ENCODE results near the gene RPL36. TPM values are rescaled to one million over a fixed set of nuclear protein-coding genes. Genes with fewer than 3 reads are reported as not detected.

Gene RPL36
- total and polyA plus RNA-seq, 2 experiments from 2014 or later, result 895 to 3,204 TPM

GRCh38 chr19:5697022-5697889 lies 7.2 kb downstream of the RPL36 start:
- Histone ChIP-seq H4K20me1 (replicated peaks; ENCODE audit: insufficient read depth) (peaks cover 12% of the 10 kb centered on the region; the same call in 1 of the 2 replicates), H3K4me3 (no peak overlapping the region), H3K36me3 (ENCODE audit: insufficient read depth) (no peaks in the 10 kb centered on the region), H2AFZ (no peak overlapping the region), H3K9me2 (ENCODE audit: insufficient read depth) (no peaks in the 10 kb centered on the region), H3K4me1 (ENCODE audit: insufficient read depth) (no peaks in the 10 kb centered on the region), H3K79me2 (replicated peaks; ENCODE audit: insufficient read depth) (peaks cover 5% of the 10 kb centered on the region), H3K27me3 (ENCODE audit: insufficient read depth) (no peaks in the 10 kb centered on the region), H3K4me2 (no peak overlapping the region), H3K27ac (ENCODE audit: low read depth) (peak overlapping the region; percentile 45; the same call in 1 of the 2 replicates), H3F3A (replicated peaks; ENCODE audit: low read depth) (peaks cover 11% of the 10 kb centered on the region)
- H3K4me3 Mint-ChIP-seq, result no peak overlapping the region
- peaks cover 3% of the 10 kb centered on the region; the same call in 2 of the 3 replicates for H3K9me3 Mint-ChIP-seq
- peaks cover 80% of the 10 kb centered on the region for H3K36me3 Mint-ChIP-seq (ENCODE audit: low read depth)
- TF ChIP-seq, protein P1, sequence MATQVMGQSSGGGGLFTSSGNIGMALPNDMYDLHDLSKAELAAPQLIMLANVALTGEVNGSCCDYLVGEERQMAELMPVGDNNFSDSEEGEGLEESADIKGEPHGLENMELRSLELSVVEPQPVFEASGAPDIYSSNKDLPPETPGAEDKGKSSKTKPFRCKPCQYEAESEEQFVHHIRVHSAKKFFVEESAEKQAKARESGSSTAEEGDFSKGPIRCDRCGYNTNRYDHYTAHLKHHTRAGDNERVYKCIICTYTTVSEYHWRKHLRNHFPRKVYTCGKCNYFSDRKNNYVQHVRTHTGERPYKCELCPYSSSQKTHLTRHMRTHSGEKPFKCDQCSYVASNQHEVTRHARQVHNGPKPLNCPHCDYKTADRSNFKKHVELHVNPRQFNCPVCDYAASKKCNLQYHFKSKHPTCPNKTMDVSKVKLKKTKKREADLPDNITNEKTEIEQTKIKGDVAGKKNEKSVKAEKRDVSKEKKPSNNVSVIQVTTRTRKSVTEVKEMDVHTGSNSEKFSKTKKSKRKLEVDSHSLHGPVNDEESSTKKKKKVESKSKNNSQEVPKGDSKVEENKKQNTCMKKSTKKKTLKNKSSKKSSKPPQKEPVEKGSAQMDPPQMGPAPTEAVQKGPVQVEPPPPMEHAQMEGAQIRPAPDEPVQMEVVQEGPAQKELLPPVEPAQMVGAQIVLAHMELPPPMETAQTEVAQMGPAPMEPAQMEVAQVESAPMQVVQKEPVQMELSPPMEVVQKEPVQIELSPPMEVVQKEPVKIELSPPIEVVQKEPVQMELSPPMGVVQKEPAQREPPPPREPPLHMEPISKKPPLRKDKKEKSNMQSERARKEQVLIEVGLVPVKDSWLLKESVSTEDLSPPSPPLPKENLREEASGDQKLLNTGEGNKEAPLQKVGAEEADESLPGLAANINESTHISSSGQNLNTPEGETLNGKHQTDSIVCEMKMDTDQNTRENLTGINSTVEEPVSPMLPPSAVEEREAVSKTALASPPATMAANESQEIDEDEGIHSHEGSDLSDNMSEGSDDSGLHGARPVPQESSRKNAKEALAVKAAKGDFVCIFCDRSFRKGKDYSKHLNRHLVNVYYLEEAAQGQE (IDR thresholded peaks at IDR 0.05; ENCODE audit: unreplicated experiment), result no peak
- peak; percentile 13; the same call in 1 of the 2 replicates for TF ChIP-seq POLR2AphosphoS5 (IDR thresholded peaks at IDR 0.05; ENCODE audit: low read depth)
- peak; percentile 6 for DNase-seq (ENCODE audit: low spot score)
- 0 out of 3 replicates have a peak, but pooled peaks cover 4% of the 10 kb centered on the region for H3K4me1 Mint-ChIP-seq
- no peak for ATAC-seq
- peaks cover 46% of the 10 kb centered on the region for H3K27me3 Mint-ChIP-seq (ENCODE audit: insufficient read depth, low read depth, poor library complexity)
- no peak overlapping the region for H3K27ac Mint-ChIP-seq

DNA sequence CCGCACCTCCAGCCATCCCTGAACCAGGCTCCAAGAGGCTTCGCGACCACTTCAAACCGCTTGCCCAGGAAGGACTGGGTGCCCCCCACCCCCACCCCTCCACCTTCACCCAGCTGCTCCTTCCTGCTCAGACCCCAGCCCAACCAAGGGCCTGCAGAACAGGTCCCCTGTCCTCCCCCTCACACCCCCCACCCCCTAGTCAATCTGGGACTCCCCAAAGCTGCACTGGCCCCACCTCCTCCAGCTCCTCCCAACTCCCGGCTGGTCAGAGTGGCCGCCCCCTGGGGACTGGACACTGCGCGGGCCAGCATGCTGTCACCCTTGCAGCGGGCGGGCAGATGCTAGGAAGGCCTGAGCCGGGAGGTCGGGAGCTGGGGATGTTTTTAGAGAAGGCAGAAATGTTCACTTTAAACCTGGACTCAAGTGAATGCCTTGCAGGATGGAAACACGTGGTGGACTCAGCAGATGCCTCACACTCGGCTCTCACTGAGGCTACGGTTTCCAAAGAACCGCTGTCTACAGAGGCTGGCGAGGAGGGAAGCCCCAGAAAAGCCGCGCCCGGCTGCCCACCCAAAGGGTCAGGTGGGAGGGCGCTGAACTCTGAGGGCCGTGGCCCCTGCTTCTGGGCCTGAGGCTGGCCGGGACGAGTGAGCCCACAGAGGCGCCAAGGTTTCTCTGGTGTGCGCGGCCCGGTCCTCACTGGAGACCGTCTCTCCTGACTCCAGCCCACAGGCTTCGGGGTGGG lies 8.0 kb downstream of the RPL36 start:
- Histone ChIP-seq H3K27ac (ENCODE audit: low read depth) (no peak overlapping the region), H3K4me2 (no peak overlapping the region), H4K20me1 (replicated peaks; ENCODE audit: insufficient read depth) (peaks cover 7% of the 10 kb centered on the region; the same call in 1 of the 2 replicates), H3K79me2 (replicated peaks; ENCODE audit: insufficient read depth) (no peaks in the 10 kb centered on the region), H3K4me3 (no peak overlapping the region), H3F3A (replicated peaks; ENCODE audit: low read depth) (peaks cover 3% of the 10 kb centered on the region), H3K9me2 (ENCODE audit: insufficient read depth) (no peaks in the 10 kb centered on the region), H3K27me3 (ENCODE audit: insufficient read depth) (no peaks in the 10 kb centered on the region), H3K36me3 (ENCODE audit: insufficient read depth) (no peaks in the 10 kb centered on the region), H2AFZ (no peak overlapping the region), H3K4me1 (ENCODE audit: insufficient read depth) (no peaks in the 10 kb centered on the region)
- H3K36me3 Mint-ChIP-seq (ENCODE audit: low read depth), result peaks cover 78% of the 10 kb centered on the region
- ATAC-seq, result no peak
- H3K27me3 Mint-ChIP-seq (ENCODE audit: insufficient read depth, low read depth, poor library complexity), result peaks cover 38% of the 10 kb centered on the region
- H3K27ac Mint-ChIP-seq, result no peak overlapping the region
- H3K4me3 Mint-ChIP-seq, result no peak overlapping the region
- TF ChIP-seq, protein P2, sequence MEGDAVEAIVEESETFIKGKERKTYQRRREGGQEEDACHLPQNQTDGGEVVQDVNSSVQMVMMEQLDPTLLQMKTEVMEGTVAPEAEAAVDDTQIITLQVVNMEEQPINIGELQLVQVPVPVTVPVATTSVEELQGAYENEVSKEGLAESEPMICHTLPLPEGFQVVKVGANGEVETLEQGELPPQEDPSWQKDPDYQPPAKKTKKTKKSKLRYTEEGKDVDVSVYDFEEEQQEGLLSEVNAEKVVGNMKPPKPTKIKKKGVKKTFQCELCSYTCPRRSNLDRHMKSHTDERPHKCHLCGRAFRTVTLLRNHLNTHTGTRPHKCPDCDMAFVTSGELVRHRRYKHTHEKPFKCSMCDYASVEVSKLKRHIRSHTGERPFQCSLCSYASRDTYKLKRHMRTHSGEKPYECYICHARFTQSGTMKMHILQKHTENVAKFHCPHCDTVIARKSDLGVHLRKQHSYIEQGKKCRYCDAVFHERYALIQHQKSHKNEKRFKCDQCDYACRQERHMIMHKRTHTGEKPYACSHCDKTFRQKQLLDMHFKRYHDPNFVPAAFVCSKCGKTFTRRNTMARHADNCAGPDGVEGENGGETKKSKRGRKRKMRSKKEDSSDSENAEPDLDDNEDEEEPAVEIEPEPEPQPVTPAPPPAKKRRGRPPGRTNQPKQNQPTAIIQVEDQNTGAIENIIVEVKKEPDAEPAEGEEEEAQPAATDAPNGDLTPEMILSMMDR (conservative IDR thresholded peaks at IDR 0.05; ENCODE audit: low read depth in 2 of 2), result no peak
- TF ChIP-seq EZH2 (IDR thresholded peaks at IDR 0.05; ENCODE audit: low read depth, unreplicated experiment) (no peak), ZNF331 (CRISPR knock-in tag; IDR thresholded peaks at IDR 0.05; ENCODE audit: low read depth) (no peak), POLR2AphosphoS5 (IDR thresholded peaks at IDR 0.05; ENCODE audit: low read depth) (no peak)
- TF ChIP-seq, protein P3, sequence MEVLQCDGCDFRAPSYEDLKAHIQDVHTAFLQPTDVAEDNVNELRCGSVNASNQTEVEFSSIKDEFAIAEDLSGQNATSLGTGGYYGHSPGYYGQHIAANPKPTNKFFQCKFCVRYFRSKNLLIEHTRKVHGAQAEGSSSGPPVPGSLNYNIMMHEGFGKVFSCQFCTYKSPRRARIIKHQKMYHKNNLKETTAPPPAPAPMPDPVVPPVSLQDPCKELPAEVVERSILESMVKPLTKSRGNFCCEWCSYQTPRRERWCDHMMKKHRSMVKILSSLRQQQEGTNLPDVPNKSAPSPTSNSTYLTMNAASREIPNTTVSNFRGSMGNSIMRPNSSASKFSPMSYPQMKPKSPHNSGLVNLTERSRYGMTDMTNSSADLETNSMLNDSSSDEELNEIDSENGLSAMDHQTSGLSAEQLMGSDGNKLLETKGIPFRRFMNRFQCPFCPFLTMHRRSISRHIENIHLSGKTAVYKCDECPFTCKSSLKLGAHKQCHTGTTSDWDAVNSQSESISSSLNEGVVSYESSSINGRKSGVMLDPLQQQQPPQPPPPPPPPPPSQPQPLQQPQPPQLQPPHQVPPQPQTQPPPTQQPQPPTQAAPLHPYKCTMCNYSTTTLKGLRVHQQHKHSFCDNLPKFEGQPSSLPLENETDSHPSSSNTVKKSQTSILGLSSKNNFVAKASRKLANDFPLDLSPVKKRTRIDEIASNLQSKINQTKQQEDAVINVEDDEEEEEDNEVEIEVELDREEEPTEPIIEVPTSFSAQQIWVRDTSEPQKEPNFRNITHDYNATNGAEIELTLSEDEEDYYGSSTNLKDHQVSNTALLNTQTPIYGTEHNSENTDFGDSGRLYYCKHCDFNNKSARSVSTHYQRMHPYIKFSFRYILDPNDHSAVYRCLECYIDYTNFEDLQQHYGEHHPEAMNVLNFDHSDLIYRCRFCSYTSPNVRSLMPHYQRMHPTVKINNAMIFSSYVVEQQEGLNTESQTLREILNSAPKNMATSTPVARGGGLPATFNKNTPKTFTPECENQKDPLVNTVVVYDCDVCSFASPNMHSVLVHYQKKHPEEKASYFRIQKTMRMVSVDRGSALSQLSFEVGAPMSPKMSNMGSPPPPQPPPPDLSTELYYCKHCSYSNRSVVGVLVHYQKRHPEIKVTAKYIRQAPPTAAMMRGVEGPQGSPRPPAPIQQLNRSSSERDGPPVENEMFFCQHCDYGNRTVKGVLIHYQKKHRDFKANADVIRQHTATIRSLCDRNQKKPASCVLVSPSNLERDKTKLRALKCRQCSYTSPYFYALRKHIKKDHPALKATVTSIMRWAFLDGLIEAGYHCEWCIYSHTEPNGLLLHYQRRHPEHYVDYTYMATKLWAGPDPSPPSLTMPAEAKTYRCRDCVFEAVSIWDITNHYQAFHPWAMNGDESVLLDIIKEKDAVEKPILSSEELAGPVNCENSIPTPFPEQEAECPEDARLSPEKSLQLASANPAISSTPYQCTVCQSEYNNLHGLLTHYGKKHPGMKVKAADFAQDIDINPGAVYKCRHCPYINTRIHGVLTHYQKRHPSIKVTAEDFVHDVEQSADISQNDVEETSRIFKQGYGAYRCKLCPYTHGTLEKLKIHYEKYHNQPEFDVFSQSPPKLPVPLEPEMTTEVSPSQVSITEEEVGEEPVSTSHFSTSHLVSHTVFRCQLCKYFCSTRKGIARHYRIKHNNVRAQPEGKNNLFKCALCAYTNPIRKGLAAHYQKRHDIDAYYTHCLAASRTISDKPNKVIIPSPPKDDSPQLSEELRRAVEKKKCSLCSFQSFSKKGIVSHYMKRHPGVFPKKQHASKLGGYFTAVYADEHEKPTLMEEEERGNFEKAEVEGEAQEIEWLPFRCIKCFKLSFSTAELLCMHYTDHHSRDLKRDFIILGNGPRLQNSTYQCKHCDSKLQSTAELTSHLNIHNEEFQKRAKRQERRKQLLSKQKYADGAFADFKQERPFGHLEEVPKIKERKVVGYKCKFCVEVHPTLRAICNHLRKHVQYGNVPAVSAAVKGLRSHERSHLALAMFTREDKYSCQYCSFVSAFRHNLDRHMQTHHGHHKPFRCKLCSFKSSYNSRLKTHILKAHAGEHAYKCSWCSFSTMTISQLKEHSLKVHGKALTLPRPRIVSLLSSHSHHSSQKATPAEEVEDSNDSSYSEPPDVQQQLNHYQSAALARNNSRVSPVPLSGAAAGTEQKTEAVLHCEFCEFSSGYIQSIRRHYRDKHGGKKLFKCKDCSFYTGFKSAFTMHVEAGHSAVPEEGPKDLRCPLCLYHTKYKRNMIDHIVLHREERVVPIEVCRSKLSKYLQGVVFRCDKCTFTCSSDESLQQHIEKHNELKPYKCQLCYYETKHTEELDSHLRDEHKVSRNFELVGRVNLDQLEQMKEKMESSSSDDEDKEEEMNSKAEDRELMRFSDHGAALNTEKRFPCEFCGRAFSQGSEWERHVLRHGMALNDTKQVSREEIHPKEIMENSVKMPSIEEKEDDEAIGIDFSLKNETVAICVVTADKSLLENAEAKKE (CRISPR knock-in tag; IDR thresholded peaks at IDR 0.05), result no peak
- H3K9me3 Mint-ChIP-seq, result peaks cover 4% of the 10 kb centered on the region
- DNase-seq (ENCODE audit: low spot score), result peak; percentile 1
- H3K4me1 Mint-ChIP-seq, result no peaks in the 10 kb centered on the region
